OCI-LY1 (cell line): Measurements from ENCODE around the gene RPA1.

Source experiments
- H2AFZ ChIP-seq: fragments of 200-600 bp; sonication (generic), shearing (Covaris generic); 2 replicates; pipeline ENCODE4 v1.6.0; 2014; ENCODE audit warnings: antibody characterized with exemption, mild to moderate bottlenecking, low read length
- H3F3A ChIP-seq: fragments of 200-600 bp; sonication (generic), shearing (Covaris generic); 2 replicates; pipeline ENCODE4 v1.6.0; 2014; ENCODE audit warnings: mild to moderate bottlenecking, antibody characterized with exemption, low read length, moderate library complexity; ENCODE audit not compliant: insufficient read depth
- H3K27ac ChIP-seq: fragments of 200-600 bp; sonication (generic); 2 replicates; pipeline ENCODE4 v1.5.1; 2014; ENCODE audit warnings: low read length, mixed run types, mild to moderate bottlenecking, low read depth; ENCODE audit not compliant: poor library complexity, severe bottlenecking
- H3K27me3 ChIP-seq: fragments of 200-600 bp; sonication (generic); 2 replicates; pipeline ENCODE4 v1.6.0; 2014; ENCODE audit warnings: antibody characterized with exemption, mild to moderate bottlenecking, low read length, moderate library complexity; ENCODE audit not compliant: insufficient read depth
- H3K36me3 ChIP-seq: fragments of 200-600 bp; sonication (generic); 2 replicates; pipeline ENCODE4 v1.6.1; 2014; ENCODE audit warnings: mild to moderate bottlenecking, antibody characterized with exemption, low read length, moderate library complexity, mixed read lengths; ENCODE audit not compliant: insufficient read depth
- H3K4me1 ChIP-seq: fragments of 200-600 bp; sonication (generic); 2 replicates; pipeline ENCODE4 v1.5.1; 2014; ENCODE audit warnings: mild to moderate bottlenecking, low read length, moderate library complexity; ENCODE audit not compliant: insufficient read depth, severe bottlenecking
- H3K4me2 ChIP-seq: fragments of 200-600 bp; sonication (generic), shearing (Covaris generic); 2 replicates; pipeline ENCODE4 v1.6.1; 2014; ENCODE audit warnings: low read length
- H3K4me3 ChIP-seq: fragments of 200-600 bp; sonication (generic); 2 replicates; pipeline ENCODE4 v1.5.1; 2014; ENCODE audit warnings: low read length, low read depth, mild to moderate bottlenecking, mixed read lengths; ENCODE audit not compliant: poor library complexity, severe bottlenecking
- H3K79me2 ChIP-seq: fragments of 200-600 bp; shearing (Covaris generic); 2 replicates; pipeline ENCODE4 v1.6.1; 2016; ENCODE audit warnings: mixed run types, low read length, mixed read lengths; ENCODE audit not compliant: insufficient read depth
- H3K9ac ChIP-seq: fragments of 200-600 bp; sonication (generic), shearing (Covaris generic); 2 replicates; pipeline ENCODE4 v1.6.1; 2014; ENCODE audit warnings: mild to moderate bottlenecking, low read length, mixed read lengths
- H3K9me2 ChIP-seq: fragments of 200-600 bp; sonication (generic), shearing (Covaris generic); 2 replicates; pipeline ENCODE4 v1.6.1; 2014; ENCODE audit warnings: low read depth, mild to moderate bottlenecking, low read length, mixed read lengths
- H3K9me3 ChIP-seq: fragments of 200-600 bp; shearing (Covaris generic); 2 replicates; pipeline ENCODE4 v1.6.1; 2014; ENCODE audit warnings: low read length, mixed read lengths
- H4K20me1 ChIP-seq: fragments of 200-600 bp; sonication (generic), shearing (Covaris generic); 2 replicates; pipeline ENCODE4 v1.6.0; 2016; ENCODE audit warnings: mild to moderate bottlenecking, low read length; ENCODE audit not compliant: insufficient read depth
- EZH2 ChIP-seq: fragments of 200-600 bp; sonication (generic), shearing (Covaris generic); IDR thresholded peaks from 2 replicates; pipeline ENCODE4 v1.8.0; 2017; ENCODE audit warnings: borderline replicate concordance, mixed run types, mild to moderate bottlenecking, antibody characterized with exemption, low read length, moderate library complexity, mixed read lengths
- TF ChIP-seq, protein P1 (sequence below): fragments of 200-600 bp; sonication (generic), shearing (Covaris generic); IDR thresholded peaks from 2 replicates; pipeline ENCODE4 v1.5.1; 2017; ENCODE audit warnings: mild to moderate bottlenecking, antibody characterized with exemption, low read length, moderate library complexity, mixed read lengths

The RPA1 gene

DNA sequence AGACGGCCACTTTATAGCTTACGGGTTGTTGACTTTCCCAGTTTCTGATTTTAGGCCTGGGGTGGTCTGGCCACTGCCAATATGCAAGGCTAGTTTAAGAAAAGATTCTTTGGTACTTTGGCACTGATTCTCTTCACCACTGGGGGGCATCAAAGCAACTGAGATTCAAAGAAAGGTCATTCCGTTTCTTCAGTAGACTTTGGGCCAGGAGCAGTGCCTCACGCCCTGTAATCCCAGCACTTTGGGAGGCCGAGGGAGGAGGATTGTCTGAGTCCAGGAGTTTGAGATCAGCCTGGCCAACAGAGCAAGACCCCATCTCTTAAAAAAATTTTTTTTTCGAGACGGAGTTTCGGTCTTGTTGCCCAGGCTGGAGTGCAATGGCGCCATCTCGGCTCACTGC is 53.0 kb downstream of the RPA1 start:
- no peak overlapping the region for H3K9ac ChIP-seq
- H3K9me2 ChIP-seq = no peaks in the 10 kb centered on the region
- H3K4me3 ChIP-seq = no peak overlapping the region
- no peaks in the 10 kb centered on the region for H3K27me3 ChIP-seq
- TF ChIP-seq, protein P1, sequence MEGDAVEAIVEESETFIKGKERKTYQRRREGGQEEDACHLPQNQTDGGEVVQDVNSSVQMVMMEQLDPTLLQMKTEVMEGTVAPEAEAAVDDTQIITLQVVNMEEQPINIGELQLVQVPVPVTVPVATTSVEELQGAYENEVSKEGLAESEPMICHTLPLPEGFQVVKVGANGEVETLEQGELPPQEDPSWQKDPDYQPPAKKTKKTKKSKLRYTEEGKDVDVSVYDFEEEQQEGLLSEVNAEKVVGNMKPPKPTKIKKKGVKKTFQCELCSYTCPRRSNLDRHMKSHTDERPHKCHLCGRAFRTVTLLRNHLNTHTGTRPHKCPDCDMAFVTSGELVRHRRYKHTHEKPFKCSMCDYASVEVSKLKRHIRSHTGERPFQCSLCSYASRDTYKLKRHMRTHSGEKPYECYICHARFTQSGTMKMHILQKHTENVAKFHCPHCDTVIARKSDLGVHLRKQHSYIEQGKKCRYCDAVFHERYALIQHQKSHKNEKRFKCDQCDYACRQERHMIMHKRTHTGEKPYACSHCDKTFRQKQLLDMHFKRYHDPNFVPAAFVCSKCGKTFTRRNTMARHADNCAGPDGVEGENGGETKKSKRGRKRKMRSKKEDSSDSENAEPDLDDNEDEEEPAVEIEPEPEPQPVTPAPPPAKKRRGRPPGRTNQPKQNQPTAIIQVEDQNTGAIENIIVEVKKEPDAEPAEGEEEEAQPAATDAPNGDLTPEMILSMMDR = peak; percentile 60
- no peak for TF ChIP-seq EZH2
- no peak overlapping the region for H3K4me2 ChIP-seq
- H3F3A ChIP-seq = peaks cover 4% of the 10 kb centered on the region; the same call in 1 of the 2 replicates
- H2AFZ ChIP-seq = no peak overlapping the region
- H3K36me3 ChIP-seq = peaks cover 98% of the 10 kb centered on the region
- H4K20me1 ChIP-seq = no peaks in the 10 kb centered on the region
- H3K9me3 ChIP-seq = no peaks in the 10 kb centered on the region
- H3K27ac ChIP-seq = no peak overlapping the region
- H3K4me1 ChIP-seq = no peaks in the 10 kb centered on the region
- no peaks in the 10 kb centered on the region for H3K79me2 ChIP-seq

DNA sequence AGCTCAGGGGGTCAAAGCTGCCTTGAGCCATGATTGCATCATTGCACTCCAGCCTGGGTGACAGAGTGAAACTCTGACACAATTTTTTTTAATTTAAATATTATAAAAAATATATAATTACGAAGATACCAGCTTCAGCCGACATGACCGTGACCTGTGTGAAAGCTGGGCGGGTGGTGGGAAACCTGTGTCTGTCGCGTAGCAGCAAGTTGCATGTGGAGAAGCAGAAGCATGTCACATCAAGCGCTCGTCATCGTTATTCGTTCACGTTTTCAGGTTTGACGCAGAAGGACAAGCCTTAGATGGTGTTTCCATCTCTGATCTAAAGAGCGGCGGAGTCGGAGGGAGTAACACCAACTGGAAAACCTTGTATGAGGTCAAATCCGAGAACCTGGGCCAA is 53.7 kb downstream of the RPA1 start:
- Histone ChIP-seq H3F3A (peaks cover 4% of the 10 kb centered on the region; the same call in 1 of the 2 replicates), H3K27ac (no peak overlapping the region), H3K4me1 (no peaks in the 10 kb centered on the region), H3K4me2 (no peak overlapping the region), H3K9me3 (no peaks in the 10 kb centered on the region), H3K27me3 (no peaks in the 10 kb centered on the region), H3K9ac (no peak overlapping the region), H4K20me1 (no peaks in the 10 kb centered on the region), H3K4me3 (no peak overlapping the region), H3K36me3 (peaks cover 98% of the 10 kb centered on the region), H3K9me2 (no peaks in the 10 kb centered on the region), H2AFZ (no peak overlapping the region), H3K79me2 (no peaks in the 10 kb centered on the region)
- no peak for TF ChIP-seq EZH2
- TF ChIP-seq, protein P1 = no peak

DNA sequence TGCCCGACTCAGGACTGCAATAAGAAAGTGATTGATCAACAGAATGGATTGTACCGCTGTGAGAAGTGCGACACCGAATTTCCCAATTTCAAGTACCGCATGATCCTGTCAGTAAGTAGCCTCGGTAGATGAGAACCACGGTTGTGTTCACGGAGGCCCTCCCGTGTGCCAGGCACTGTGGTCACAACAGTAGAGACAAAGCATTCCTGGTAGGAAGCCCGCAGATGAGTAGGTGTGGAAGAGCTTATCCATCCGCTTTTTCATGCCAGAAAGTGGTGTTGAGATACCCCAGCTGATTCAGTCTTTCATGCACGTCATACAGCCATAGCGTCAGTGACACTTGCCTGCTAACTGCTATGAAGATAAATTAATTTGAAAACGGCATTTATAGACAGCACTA is 58.9 kb downstream of the RPA1 start:
- no peak overlapping the region for H3K4me3 ChIP-seq
- peaks cover 95% of the 10 kb centered on the region for H3K36me3 ChIP-seq
- no peak overlapping the region for H2AFZ ChIP-seq
- H3K9me3 ChIP-seq = no peaks in the 10 kb centered on the region
- H3K9ac ChIP-seq = no peak overlapping the region
- H3K4me2 ChIP-seq = no peak overlapping the region
- no peak for TF ChIP-seq EZH2
- TF ChIP-seq, protein P1 = no peak
- no peaks in the 10 kb centered on the region for H3F3A ChIP-seq
- no peaks in the 10 kb centered on the region for H3K79me2 ChIP-seq
- no peaks in the 10 kb centered on the region for H3K27me3 ChIP-seq
- no peak overlapping the region for H3K27ac ChIP-seq
- no peaks in the 10 kb centered on the region for H3K4me1 ChIP-seq
- H3K9me2 ChIP-seq = no peaks in the 10 kb centered on the region
- H4K20me1 ChIP-seq = no peaks in the 10 kb centered on the region
